ENCODE results near the gene RBP3.

Gene RBP3

DNA sequence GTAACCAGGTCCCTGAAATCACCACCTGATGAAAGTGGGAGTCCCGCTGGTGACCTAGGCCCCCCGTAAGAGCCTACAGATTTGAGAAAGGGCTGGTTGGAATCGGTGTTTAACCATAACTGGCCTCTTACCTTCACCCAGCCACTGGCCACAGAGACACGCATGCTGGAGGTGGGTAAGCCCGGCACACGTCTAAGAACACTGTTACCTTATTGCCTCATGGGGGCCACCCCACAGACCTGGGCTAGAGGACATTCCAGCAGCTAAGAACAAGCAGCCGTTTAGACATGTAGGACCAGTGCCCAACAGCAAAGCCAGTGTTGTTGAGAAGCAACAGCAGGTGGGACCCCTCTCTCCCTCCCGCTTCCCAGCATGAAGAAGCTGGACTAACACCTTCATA is 28.4 kb upstream of the RBP3 start:
- DNase-seq (ENCODE audit: low spot score) = no peak

DNA sequence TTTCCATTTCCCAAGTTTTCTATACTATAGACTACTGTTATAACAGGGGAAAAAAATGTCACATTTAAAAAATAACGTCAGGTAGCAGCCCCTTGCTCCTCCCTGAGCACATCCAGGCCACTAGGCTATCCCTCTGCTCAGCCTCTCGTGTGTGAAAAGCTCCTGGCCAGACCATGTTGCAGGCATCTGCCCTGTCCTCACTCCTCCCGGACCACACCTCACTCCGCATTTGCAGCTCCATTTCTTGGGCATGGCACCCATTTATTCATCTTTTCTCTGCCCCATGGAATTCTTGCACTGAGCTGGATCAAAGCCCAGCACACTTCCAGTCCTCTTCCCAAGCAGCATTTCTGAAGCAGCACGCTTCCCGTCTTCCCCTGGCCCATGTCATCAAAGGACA is 27.4 kb upstream of the RBP3 start:
- DNase-seq (ENCODE audit: low spot score) = no peak

DNA sequence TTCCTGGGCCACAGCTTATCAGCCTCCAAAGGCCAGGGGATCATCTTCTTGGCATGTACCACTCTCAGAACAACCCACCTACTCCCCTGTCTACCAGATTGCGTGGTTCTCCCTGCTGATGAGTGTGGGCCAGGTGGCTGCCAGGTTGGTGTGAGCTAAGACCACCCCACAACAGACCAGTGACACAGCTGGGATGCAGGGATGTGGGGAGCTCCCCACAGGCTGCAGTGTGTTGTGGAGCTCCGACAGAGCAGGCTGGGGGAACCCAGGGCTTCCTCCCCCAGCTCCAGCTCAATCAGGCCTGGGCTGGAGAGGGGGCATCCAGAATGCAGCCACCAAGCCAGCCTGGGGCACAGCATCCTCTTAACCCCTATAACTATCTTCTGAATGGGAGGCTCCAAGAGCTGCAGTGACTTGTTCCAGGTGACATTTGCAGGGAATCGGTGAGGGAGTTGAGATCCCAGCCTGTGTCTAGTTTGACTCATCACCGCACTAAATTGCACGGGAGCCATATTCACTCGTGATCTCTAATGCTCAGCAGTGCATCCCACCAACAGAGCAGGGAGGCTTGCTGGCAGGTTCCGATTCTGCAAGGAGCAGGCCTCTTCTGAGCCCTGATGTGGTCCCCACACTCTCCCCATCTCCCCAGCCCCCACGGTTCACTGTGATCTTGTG is 26.5 kb upstream of the RBP3 start:
- no peak for DNase-seq (ENCODE audit: low spot score)

DNA sequence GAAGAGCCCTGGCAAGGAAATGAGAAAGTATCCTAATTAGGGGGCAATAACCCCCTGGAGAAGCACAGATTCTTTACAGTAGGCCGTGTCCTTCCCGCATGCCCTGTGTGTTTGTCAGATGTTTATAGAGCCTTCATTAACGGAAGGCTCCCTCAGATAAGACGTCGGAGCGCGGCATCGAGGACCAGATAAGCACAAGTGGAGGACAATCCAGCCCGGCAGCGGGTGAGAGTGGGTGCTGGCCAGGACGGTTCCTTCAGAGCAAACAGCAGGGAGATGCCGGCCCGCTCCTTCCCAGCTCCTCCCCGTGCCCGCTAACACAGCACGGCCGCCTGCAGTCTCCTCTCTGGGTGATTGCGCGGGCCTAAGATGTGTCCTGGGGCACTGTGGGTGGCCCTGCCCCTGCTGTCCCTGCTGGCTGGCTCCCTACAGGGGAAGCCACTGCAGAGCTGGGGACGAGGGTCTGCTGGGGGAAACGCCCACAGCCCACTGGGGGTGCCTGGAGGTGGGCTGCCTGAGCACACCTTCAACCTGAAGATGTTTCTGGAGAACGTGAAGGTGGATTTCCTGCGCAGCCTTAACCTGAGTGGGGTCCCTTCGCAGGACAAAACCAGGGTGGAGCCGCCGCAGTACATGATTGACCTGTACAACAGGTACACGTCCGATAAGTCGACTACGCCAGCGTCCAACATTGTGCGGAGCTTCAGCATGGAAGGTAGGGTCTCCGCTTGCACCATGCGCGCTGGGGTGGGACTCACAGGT is 25.7 kb upstream of the RBP3 start, which contains the start of gene GDF2:
Gene GDF2 (plus strand): TSS at position 155 of the 762 bp plus-strand sequence. CDS start 215 bp downstream, at position 370.
- DNase-seq (ENCODE audit: low spot score) = no peak

DNA sequence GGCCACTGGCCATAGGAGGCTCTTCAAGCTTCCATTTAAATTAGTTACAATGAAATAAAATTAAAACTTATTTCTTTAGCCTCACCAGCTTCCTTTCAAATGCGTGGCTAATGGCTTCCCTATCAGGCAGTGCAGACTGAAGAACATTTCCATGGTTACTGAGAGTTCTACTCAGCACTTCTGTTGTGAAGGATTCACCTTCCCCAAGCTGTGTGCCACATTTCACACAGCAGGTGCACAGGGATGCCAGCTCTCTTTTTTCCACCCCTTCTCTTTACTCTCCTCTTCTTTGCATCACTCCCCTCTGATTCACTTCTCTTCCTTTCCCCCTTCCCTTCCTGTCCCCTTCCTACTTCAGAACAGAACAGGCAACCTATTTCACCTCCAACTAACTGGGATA is 25.1 kb upstream of the RBP3 start:
- no peak for DNase-seq (ENCODE audit: low spot score)

DNA sequence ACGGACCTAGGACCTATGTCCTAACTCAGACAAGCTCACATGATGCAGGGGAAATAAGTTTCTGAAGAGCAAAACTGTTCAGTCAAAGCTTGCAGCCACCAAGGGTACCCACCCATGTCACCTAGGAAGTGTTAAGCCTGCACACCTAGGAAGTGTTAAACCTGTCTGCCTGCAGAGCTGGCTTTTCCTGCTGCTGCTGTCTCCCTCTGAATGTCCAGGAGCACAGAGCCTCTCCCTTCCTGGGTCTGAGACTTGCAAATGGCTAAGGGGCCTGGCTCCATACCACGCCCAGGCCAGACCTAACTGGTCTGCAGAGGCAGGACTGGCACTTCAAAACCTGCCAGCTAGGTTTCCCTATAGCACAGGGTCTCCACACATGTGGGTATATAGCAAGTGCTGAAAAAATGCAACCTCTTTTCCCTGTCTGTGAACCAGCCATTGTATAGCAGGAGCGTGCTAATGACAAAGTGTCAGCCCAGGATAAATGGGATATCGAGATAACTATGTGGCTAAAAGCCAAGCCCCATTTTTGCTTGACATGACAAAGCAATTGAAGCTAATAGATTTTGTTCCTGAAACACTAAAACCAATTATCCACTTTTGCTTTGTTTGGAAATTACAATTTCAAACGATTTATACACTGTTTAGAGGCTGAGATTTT is 24.4 kb upstream of the RBP3 start:
- no peak for DNase-seq (ENCODE audit: low spot score)

DNA sequence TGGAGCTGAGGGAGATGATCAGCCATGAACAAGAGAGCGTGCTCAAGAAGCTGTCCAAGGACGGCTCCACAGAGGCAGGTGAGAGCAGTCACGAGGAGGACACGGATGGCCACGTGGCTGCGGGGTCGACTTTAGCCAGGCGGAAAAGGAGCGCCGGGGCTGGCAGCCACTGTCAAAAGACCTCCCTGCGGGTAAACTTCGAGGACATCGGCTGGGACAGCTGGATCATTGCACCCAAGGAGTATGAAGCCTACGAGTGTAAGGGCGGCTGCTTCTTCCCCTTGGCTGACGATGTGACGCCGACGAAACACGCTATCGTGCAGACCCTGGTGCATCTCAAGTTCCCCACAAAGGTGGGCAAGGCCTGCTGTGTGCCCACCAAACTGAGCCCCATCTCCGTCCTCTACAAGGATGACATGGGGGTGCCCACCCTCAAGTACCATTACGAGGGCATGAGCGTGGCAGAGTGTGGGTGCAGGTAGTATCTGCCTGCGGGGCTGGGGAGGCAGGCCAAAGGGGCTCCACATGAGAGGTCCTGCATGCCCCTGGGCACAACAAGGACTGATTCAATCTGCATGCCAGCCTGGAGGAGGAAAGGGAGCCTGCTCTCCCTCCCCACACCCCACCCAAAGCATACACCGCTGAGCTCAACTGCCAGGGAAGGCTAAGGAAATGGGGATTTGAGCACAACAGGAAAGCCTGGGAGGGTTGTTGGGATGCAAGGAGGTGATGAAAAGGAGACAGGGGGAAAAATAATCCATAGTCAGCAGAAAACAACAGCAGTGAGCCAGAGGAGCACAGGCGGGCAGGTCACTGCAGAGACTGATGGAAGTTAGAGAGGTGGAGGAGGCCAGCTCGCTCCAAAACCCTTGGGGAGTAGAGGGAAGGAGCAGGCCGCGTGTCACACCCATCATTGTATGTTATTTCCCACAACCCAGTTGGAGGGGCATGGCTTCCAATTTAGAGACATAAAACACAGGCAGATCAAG is 22.6 kb upstream of the RBP3 start:
- no peak for DNase-seq (ENCODE audit: low spot score)

DNA sequence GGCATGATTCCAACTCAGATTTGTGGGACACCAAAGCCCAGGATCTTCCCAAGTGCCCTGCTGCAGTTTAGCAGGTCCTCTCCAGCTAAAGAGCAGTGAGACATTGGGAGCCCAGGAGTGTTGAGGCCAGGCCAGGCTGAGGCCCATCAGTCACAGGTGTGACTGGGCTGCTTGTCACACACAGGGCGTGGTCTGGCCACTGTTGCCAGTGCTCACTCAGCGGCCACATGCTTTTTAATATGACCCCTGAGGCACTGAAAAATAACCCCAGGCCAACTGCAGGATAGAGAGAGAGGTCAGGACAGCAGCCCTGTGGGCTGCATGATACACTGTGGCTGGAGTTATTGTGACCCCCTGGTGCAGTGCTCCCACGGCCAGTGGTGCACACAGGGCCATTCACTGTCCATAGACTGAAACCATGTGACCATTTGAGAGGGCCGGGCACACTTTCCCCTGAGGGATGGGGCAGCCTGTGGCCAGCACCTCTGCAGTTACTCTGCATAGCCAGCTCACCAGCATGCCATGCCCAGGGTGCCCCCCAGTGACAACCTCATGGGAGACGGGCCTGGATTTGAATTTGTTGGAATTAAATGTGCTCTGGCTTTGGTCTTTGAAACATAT is 21.7 kb upstream of the RBP3 start:
- no peak for DNase-seq (ENCODE audit: low spot score)

DNA sequence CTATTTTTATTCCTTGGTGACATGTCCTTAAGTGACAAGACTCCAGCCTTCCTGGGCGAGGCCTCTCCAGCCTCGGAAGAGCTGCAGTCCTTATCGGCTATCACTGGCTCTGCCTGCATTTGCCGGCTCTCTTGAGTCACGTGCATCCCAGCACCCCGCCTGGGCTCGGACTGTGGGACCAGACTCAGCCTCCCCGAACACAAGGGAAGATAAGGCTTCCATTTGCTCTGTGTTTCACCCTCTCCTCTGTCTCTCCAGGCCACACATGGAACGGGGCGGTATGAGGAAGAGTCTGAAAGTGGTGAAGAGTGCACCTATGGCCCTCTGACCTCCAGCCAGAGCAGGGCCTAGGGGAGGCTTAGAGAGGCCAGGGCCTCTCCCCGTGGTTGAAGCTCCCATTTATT is 21.2 kb upstream of the RBP3 start:
- DNase-seq (ENCODE audit: low spot score) = no peak

DNA sequence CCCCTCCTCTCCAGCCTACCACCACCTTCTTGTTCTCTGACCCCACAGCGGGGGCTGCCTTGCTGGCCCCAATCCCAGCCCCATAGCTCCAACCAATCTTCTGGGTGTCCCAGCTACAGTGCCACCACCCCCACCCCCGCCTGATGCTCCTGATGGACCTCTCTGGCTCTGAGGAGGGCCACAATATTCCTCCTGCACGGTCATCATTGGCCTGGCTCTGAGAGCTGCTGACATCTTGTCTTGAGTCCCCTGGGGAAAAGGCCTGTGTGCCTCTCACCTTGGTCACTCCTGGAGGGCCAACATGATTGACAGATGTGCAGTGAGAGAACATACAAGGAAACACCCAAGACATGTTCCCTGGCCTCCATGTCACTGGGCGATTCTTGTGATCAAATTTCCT is 18.3 kb upstream of the RBP3 start:
- DNase-seq (ENCODE audit: low spot score) = no peak

DNA sequence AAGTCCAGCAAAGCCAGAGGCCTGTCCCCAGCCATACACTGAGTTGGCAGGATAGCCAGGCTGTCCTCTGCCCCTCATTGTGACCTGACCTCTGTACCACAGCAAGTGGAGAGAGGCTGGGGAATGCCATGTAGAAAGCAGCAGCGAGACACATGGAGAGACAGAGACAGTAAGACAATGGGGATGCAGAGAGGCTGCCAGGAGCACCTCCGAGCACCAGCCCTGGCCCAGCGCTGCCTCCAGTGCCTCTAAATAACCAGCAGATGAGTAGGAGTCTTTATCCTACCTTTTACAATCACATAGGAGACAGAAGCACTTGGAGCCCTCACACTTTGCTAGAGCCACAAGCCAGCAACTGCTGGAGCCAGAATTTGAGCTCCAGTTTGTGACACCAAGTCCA is 17.8 kb upstream of the RBP3 start:
- no peak for DNase-seq (ENCODE audit: low spot score)

DNA sequence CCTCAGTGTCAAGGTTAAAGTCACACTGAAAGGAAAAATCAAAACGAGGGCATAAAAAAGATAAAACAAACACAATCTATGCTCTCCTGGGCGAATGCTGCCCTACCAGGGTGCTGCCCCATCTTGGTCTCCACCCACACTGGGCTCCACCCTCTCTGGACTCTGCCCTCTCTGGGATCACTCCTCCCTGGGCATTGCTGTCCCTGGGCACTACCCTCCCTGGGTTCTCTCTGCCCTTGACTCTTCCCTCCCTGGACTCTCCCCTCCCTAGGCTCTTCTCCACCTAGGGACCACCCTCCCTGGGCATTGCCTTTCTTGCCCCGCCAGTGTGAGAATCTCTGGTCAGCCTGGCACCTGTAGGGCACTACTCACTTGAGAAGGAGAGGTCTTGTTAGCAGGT is 17.4 kb upstream of the RBP3 start:
- DNase-seq (ENCODE audit: low spot score) = no peak

DNA sequence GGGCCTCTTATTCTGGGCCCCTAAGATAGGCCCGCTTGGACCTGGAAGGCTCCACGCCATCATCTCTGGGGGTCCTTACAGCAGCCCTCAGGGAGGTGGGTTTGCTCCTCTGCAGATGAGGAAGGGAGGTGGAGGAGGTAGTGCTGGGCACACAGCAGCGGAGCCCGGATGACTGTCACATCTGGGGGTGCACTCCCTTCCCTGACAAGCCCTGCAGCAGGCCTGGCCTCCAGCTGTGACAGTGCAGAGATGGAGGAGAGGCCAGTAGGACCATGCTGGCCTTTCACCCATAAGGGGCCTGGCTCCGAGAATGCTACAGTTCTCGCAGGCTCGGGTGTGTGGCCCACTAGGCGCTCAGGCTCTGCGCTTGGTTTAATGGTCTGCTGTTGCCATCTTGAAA is 16.7 kb upstream of the RBP3 start:
- DNase-seq (ENCODE audit: low spot score) = no peak

DNA sequence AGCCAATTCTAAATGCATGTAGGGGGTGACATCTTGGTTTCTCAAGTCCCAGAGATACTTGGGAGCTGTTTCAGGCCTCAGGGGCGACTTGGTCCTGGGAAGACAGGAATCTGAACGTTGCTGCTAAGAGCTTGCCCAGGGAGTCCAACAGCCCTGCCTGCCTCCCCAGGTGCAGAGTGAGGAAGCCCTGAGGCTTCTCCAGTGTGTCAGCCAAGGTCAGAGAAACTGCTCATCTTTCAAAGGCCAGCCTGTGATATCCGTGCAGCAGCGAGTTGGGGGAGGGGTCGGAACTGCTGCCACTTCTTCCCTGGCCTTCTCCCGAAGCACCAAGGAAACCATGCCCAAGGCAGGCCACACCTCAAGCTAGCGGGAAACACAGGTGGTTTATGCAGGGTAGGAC is 16.2 kb upstream of the RBP3 start:
- DNase-seq (ENCODE audit: low spot score) = no peak

DNA sequence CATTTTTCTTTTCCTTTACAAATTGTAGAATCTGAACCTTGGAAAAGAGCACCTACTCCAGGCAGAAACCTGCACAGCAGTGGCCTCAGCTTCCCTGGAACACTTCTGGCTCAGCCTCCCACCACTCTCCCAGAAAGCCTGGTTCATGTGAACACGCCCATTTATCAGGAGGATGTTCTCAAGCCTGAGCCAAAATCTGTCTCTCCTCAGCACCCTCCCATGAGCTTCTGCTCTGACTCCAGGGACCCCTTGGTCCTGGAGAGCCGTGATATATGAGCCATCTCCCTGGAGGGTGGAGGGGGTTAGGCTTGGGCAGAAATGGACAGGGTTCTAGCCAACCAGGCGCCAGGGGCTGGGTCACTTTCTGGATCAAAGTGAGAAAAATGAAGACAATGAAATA is 15.8 kb upstream of the RBP3 start:
- no peak for DNase-seq (ENCODE audit: low spot score)

DNA sequence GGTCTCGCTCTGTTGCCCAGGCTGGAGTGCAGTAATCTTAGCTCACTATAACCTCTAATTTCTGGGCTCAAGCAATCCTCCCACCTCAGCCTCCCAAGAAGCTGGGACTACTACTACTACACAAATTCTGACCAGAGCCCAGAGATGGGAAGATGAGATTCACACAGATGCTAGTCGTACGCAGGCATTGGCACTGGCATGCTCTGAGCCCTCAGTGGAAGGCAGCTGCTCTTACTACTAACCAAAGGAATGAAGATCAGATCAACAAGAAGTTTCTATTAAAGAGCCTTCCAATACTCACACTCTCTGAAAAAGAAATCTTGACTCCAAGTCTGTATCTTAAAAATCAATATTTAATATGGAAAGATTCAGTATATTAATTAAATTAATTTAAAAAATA is 15.2 kb upstream of the RBP3 start:
- DNase-seq (ENCODE audit: low spot score) = no peak

DNA sequence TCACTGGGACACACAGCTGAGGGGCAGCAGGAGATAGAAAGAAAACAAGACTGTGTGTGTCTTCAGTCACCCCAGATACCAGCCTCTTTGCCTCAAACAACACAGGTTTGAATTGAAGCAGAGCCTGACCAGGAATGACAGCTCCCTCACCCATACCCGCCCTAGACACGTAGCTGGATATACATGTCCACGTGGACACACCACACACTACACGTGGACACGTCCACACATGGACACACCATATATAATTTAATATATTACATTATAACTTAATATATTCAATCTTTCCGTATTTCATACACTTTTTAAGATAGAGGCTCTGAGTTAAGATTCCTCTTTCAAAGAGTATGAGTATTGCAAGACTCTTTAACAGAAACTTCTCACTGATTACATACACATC is 14.6 kb upstream of the RBP3 start:
- no peak for DNase-seq (ENCODE audit: low spot score)

DNA sequence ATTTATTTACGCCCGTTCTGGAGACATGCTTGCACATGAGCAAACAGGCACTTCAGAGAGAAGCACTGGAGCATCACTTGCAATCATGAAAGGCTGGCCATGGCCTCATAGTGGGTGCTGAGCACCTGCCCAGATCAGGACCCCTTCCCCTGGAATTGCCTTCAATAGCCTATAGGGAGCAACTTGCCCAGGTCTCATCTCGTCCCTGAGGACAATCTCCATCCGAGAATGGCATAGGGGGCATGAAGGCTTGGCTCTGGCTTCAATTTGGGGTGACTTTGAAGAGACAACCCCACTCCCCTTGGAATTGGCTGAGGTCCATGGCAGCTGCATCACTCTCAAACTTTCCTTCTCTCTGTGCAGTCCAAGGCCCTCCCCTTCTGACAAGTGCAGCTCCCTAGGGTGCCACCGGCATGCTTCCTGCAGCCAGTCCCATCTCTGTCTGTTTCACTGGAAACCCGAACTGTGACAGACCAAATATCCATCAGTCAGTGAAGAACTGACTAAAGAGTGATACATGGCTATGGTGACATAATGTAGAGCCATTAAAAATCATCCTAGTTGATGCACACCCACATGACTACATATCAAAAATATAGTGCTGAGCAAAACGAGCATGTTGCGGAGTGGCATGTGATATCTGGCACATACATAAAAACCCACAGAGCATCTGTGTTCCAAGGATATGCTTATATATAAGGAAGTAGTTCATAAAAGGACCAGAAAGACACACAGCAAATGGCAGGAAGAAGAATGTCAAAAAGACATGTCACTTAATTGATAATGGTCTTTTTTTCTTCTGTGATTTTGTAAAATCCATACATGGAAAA is 13.5 kb upstream of the RBP3 start:
- DNase-seq (ENCODE audit: low spot score) = no peak

DNA sequence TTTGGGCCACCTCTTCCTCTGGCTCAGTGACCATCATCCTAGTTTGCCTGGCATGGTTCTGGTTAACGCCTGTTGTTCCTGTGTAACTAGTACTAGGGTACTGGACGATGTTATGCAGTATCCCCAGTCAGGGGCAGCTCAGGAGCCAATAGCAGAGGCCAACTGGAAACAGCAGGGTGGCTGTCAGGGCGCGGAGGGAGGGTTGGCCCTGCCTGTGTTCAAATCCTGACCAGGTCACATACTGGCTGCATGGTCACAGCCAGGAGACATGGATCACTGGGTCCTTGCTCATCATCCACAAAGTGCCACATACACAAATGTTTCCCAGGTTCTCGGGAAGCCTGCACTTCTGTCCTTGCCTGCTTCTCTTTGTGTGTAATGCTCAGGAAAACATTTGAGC is 12.3 kb upstream of the RBP3 start:
- no peak for DNase-seq (ENCODE audit: low spot score)

DNA sequence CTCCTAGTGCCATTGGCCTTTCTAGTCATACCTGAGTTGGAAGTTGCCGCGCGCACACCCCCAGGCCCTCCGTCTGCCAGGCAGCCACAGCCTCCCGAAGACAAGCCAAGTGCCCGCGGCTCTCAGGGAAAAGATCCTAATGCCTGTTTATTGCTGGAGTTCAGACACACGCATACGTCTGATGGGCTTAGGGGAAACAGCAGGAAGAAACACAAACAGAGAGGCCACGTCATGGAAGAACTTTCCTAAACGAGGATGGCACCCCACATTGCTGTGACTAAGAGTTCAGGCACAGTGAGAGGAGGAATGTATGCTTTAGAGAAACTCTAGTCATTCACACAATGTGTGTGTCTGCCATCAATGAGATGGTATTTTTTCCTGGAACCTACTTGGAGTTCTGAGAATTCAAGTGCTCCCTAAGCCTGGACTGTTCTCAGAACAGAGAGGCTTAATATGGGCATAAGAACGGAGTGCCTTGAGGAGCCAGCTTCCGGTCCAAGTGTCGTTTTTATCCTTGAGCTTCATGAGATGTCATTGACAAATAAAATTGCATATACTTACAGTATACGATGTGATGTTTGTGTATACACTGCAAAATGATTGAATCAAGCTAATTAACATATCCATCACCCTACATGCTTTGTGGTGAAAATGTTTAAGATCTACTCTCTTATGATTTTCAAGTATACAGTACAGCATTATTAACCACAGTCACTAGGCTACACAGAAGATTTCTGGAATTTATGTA is 11.6 kb upstream of the RBP3 start:
- peak; percentile 62 for DNase-seq (ENCODE audit: low spot score)

Measured in AG08396 (cell line).